Tibial artery (tissue), 4 donors: ENCODE results near the gene PLA2G4B.
A peak's percentile ranks its signal among the peaks of the same experiment; 100 is the strongest.

ENCODE experiments used
- DNase-seq, 2 donors: peaks; one replicate each; pipeline ENCODE4 v3.0.0-alpha.2; 2019
- H3K27ac ChIP-seq, 2 donors: fragments of 200-600 bp; sonication (generic) in 1 of 2; 1 replicate in 1 of 2; 2 replicates in 1 of 2; pipeline ENCODE4 v1.5.1; 2018 to 2019; ENCODE audit warnings: mild to moderate bottlenecking in 1 of 2
- H3K27me3 ChIP-seq, 2 donors: fragments of 200-600 bp; sonication (generic) in 1 of 2; one replicate each; pipeline versions ENCODE4 v1.5.1 to v1.6.0; 2016 to 2019
- H3K36me3 ChIP-seq, 3 donors: fragments of 200-600 bp; sonication (generic) in 2 of 3; one replicate each; pipeline ENCODE4 v1.5.1; 2016 to 2019; ENCODE audit warnings: mild to moderate bottlenecking in 2 of 3
- H3K4me1 ChIP-seq, 4 donors: fragments of 200-600 bp; sonication (generic) in 2 of 4; 1 replicate in 3 of 4; 2 replicates in 1 of 4; pipeline ENCODE4 v1.5.1; 2016 to 2019
- H3K4me3 ChIP-seq, 2 donors: fragments of 200-600 bp; sonication (generic) in 1 of 2; 1 replicate in 1 of 2; 2 replicates in 1 of 2; pipeline ENCODE4 v1.5.1; 2018 to 2019; ENCODE audit warnings: mild to moderate bottlenecking in 2 of 2
- H3K9me3 ChIP-seq, 3 donors: fragments of 200-600 bp; sonication (generic) in 1 of 3; one replicate each; pipeline ENCODE4 v1.5.1; 2016 to 2019
- intact Hi-C: fragments of 100-400 bp; cut with DNase I; formaldehyde crosslinking; loops from one replicate; pipeline ENCODE4 v1.15.0; 2023; ENCODE audit warnings: low total_unique reads
- TF ChIP-seq, protein P1 (sequence below), 2 experiments: fragments of 200-600 bp in 1 of 2; fragments of 450-650 bp in 1 of 2; IDR thresholded peaks; one replicate each; pipeline ENCODE4 v1.5.1; 2017 to 2019; ENCODE audit warnings: antibody characterized with exemption in 2 of 2, mild to moderate bottlenecking in 1 of 2, moderate library complexity in 1 of 2

Gene PLA2G4B

DNA sequence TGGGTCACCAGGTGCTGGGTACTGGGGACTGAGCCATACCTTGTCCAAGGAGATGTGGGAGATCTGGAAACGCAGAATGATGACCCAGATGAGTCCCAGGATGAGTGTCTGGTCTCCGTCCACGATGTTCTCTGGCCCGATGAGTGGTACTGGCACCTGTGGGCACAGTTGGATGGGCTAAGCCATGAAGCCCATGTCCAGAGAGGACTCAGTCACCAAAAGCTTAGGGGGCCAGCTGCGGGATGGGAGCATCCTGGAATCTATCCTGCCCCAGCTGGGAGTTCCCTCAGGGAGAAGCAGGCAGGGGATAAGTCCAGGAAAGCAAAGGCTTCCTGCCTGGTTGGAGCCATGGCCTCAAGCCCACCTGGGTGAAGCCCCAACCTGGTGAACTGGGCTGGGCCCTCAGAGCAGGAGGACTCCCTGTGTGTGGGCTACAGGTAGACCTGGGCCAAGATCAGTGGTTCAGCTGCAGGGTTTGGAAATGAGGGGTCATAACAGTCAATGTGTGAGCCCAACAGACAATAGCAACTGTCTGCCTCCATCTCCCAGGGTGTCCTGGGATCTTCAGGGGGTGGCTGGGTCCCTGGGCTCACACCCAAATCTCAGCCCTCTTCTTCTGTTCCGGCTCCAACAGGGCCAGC, 51.5 kb downstream of the PLA2G4B start:
- peaks cover 6 to 23% (median 15%) of the 10 kb centered on the region in 4 donors for H3K4me1 ChIP-seq
- no peak for DNase-seq
- H3K27me3 ChIP-seq = no peaks in the 10 kb centered on the region
- H3K9me3 ChIP-seq = no peaks in the 10 kb centered on the region
- peaks cover 0 to 3% (median 0%) of the 10 kb centered on the region in 3 donors for H3K36me3 ChIP-seq
- H3K27ac ChIP-seq = no peak overlapping the region
- intact Hi-C loops = no loop called here
- no peak overlapping the region for H3K4me3 ChIP-seq
- TF ChIP-seq, protein P1, sequence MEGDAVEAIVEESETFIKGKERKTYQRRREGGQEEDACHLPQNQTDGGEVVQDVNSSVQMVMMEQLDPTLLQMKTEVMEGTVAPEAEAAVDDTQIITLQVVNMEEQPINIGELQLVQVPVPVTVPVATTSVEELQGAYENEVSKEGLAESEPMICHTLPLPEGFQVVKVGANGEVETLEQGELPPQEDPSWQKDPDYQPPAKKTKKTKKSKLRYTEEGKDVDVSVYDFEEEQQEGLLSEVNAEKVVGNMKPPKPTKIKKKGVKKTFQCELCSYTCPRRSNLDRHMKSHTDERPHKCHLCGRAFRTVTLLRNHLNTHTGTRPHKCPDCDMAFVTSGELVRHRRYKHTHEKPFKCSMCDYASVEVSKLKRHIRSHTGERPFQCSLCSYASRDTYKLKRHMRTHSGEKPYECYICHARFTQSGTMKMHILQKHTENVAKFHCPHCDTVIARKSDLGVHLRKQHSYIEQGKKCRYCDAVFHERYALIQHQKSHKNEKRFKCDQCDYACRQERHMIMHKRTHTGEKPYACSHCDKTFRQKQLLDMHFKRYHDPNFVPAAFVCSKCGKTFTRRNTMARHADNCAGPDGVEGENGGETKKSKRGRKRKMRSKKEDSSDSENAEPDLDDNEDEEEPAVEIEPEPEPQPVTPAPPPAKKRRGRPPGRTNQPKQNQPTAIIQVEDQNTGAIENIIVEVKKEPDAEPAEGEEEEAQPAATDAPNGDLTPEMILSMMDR (IDR thresholded peaks at IDR 0.05) = no peak

DNA sequence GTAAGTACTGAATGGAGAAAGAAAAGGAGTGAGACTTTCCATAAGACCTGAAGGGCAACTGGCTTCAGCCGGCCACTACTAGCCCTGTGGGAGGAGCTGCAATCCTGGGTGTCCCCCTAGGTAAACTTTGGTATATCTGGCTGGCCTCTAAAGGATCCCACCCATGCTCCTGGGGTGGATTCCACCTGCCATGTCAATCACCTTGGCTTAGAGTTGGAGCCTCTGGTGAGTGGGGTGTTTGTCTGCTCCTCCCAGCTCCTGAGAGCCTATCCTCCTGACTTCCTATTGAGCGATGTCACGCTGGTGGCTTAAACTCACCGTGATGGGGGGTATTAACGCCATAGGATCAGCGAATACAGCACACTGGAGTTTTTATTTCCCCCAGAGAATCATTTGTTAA, 52.6 kb downstream of the PLA2G4B start:
- H3K4me3 ChIP-seq = no peak overlapping the region
- intact Hi-C loops = no loop called here
- TF ChIP-seq, protein P1 (IDR thresholded peaks at IDR 0.05) = no peak
- no peaks in the 10 kb centered on the region for H3K9me3 ChIP-seq
- H3K27me3 ChIP-seq = no peaks in the 10 kb centered on the region
- peaks cover 0 to 3% (median 0%) of the 10 kb centered on the region in 3 donors for H3K36me3 ChIP-seq
- H3K27ac ChIP-seq = no peak overlapping the region
- peaks cover 6 to 26% (median 16%) of the 10 kb centered on the region in 4 donors for H3K4me1 ChIP-seq
- DNase-seq = no peak

DNA sequence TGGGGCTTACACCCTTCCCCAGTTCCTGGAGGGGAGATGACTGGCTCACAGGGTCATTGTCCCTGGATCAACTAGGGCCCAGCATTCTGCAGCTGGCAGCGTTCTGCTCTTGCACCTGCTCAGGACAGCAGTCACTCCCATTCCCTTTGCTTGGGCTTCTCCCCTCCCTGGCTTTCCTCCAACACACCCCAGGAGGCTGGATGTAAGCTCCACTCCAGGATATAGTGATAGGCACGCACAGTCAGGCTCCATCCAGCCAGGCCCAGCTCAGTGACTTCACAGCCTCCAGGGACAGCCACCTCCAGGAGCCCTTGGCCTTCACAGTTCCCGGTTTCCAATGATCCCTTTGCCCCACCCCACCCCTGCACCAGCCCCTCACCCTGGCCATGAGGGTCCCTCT, 53.3 kb downstream of the PLA2G4B start:
- intact Hi-C loops = no loop called here
- Histone ChIP-seq H3K4me3 (no peak overlapping the region), H3K4me1 (peaks cover 6 to 26% (median 16%) of the 10 kb centered on the region in 4 donors), H3K36me3 (peaks cover 0 to 10% (median 0%) of the 10 kb centered on the region in 3 donors), H3K9me3 (no peaks in the 10 kb centered on the region), H3K27me3 (no peaks in the 10 kb centered on the region), H3K27ac (no peak overlapping the region)
- TF ChIP-seq, protein P1 (IDR thresholded peaks at IDR 0.05) = no peak
- DNase-seq = no peak

DNA sequence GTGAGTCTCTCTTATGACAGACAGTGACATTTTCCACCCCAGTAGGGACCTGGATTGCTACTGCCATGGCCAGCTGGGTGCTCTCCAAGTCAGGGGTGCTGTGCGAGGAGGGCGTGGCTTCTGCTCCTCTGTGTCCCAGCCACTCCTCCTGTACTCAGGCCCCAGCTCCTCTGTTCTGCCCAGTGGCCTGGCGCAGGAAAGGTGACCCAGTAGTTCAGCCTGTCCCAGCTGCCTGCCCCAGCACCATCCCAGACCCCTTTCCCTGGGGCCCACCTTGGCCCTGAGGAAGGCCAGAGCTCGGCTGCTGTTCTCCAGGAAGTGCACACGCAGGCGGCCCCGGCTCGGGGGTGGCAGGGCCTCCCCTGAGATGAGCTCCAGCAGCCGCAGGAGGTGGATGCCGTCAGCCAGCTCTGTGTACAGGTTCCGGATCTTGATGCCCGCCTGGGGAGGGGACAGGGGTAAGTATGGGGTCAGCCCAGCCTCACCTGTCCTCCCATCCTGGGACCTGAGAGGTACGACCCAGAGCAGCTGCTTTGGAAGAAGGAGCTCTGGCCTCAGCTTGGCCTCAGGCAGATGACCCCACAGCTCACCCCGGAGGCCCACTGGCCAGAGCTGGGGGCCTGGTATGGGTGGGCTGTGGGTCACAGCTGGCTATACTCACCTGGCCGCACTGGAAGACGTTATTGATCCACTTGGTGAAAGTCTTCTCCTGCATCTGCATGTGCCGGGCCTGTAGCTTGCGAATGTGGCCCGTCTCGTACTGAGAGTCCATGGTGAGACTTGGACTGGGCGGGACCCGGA, 54.2 kb downstream of the PLA2G4B start:
- Histone ChIP-seq H3K9me3 (no peaks in the 10 kb centered on the region), H3K4me1 (peaks cover 6 to 26% (median 16%) of the 10 kb centered on the region in 4 donors), H3K4me3 (no peak overlapping the region), H3K27me3 (no peaks in the 10 kb centered on the region), H3K36me3 (peaks cover 0 to 16% (median 0%) of the 10 kb centered on the region in 3 donors), H3K27ac (no peak overlapping the region)
- intact Hi-C loops = no loop called here
- no peak for DNase-seq
- TF ChIP-seq, protein P1 (IDR thresholded peaks at IDR 0.05) = no peak

DNA sequence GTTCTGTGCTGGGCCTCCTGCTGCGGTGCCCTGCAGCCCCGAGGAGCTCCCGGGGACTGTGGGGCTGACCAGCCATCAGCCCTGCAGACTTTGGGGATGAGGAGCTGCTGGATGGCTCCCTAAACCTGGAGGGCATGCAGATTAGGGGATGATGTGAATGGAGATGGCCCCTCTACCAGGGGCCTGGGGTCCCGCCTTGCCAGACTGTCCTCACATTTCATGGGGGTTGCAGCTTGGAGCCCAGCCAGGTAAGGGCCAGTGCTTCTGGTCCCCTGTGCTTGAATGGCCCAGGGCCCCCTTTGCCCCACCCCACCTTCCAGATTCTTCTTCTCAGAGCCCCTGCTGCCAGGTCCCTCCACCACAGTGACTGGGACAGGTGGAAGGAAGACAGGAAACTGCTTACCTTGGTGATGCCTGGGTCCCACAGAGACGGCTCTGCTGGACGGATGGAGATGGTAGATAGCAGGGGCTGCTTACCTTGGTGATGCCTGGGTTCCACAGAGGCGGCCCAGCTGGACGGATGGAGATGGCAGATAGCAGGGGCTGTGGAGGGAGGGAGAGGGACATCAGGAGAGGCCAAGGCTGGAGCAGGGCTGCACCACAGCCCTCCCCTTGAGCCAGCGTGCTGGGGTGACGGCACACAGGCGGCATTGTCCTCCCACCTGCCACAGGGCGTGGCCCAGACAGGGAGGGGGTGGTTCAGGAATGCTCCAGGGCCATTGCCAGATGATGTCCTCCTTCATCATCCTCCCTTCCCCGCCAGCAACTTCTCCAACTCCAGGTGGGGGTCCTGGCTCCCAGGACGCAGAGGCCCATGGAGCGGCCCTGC, 55.0 kb downstream of the PLA2G4B start, which contains the start of gene SPTBN5:
Gene SPTBN5, minus strand, starts transcription at position 632 of the 829 bp plus-strand sequence. Its CDS starts 556 bp downstream, at position 76.
- H3K4me3 ChIP-seq = peak within 1 kb of the TSS; percentile 20 to 41

More for the DNA sequence above, 55.0 kb downstream of the PLA2G4B start, which contains the start of gene SPTBN5:
- no peak for DNase-seq
- Histone ChIP-seq H3K27me3 (no peaks in the 10 kb centered on the region), H3K9me3 (no peaks in the 10 kb centered on the region), H3K27ac (peak within 1 kb of the TSS; percentile 51 to 66), H3K36me3 (peaks cover 0 to 24% (median 3%) of the 10 kb centered on the region in 3 donors), H3K4me1 (peaks cover 6 to 26% (median 16%) of the 10 kb centered on the region in 4 donors)
- intact Hi-C loops = no loop called here
- TF ChIP-seq, protein P1 (IDR thresholded peaks at IDR 0.05) = no peak
